ENCODE measurements around the gene ABTB2. TPM values are rescaled to one million over a fixed set of nuclear protein-coding genes. Genes with fewer than 3 reads are reported as not detected.

ABTB2 gene
- total RNA-seq, 1 donor from 2014 or later, result 72.8 TPM

DNA sequence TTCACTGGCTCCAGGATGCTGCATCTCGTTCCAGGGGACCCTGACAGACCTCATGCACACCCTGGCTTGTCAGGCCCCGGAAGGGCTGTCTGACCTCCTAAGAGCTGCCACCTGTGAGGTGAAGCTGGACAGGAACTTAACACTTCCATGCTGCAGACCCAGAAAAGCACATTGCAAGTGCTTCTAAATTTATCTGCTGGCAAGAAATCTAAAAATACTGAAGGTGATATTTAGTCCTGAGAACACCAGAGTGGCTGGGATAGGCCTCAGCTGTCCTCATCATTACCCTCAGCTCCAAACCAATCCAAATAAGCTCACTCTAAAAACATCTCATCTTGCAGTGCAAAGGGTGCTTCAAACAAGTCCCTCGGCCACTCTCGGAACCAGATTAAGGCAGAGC is 46.7 kb downstream of the ABTB2 start:
- TF ChIP-seq, protein P1, sequence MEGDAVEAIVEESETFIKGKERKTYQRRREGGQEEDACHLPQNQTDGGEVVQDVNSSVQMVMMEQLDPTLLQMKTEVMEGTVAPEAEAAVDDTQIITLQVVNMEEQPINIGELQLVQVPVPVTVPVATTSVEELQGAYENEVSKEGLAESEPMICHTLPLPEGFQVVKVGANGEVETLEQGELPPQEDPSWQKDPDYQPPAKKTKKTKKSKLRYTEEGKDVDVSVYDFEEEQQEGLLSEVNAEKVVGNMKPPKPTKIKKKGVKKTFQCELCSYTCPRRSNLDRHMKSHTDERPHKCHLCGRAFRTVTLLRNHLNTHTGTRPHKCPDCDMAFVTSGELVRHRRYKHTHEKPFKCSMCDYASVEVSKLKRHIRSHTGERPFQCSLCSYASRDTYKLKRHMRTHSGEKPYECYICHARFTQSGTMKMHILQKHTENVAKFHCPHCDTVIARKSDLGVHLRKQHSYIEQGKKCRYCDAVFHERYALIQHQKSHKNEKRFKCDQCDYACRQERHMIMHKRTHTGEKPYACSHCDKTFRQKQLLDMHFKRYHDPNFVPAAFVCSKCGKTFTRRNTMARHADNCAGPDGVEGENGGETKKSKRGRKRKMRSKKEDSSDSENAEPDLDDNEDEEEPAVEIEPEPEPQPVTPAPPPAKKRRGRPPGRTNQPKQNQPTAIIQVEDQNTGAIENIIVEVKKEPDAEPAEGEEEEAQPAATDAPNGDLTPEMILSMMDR (IDR thresholded peaks at IDR 0.05; ENCODE audit: unreplicated experiment), result no peak
- DNase-seq (ENCODE audit: low spot score), result no peak
- Mint-ChIP-seq H3K4me1 (ENCODE audit: unreplicated experiment) (peaks cover 37% of the 10 kb centered on the region), H3K9me3 (ENCODE audit: unreplicated experiment) (no peaks in the 10 kb centered on the region), H3K27ac (ENCODE audit: unreplicated experiment) (no peak overlapping the region), H3K36me3 (ENCODE audit: low read depth, unreplicated experiment) (peaks cover 10% of the 10 kb centered on the region), H3K4me3 (ENCODE audit: unreplicated experiment) (no peak overlapping the region), H3K27me3 (ENCODE audit: unreplicated experiment) (peaks cover 11% of the 10 kb centered on the region)

DNA sequence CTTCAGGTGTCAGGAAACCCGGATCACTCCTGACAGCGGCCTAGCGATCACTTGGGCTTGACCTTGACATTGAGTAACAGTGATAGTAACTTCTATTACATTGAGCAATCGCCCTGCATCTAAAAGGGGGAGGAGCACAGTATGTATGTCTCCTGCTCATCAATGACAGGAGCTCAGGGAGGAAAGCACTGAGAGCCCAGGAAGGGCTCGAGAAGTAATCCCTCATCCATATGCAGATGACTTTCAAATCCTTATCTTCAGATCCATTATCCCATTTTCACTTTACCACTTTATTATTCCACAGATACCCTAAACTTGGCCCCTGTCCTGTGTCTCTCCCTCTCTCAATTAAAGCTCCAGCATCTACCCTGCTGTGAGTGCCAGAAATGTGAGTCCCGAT is 47.8 kb downstream of the ABTB2 start:
- peaks cover 11% of the 10 kb centered on the region for H3K27me3 Mint-ChIP-seq (ENCODE audit: unreplicated experiment)
- DNase-seq (ENCODE audit: low spot score), result no peak
- H3K36me3 Mint-ChIP-seq (ENCODE audit: low read depth, unreplicated experiment), result peaks cover 10% of the 10 kb centered on the region
- H3K9me3 Mint-ChIP-seq (ENCODE audit: unreplicated experiment), result no peaks in the 10 kb centered on the region
- peaks cover 45% of the 10 kb centered on the region for H3K4me1 Mint-ChIP-seq (ENCODE audit: unreplicated experiment)
- TF ChIP-seq, protein P1 (IDR thresholded peaks at IDR 0.05; ENCODE audit: unreplicated experiment), result no peak
- H3K27ac Mint-ChIP-seq (ENCODE audit: unreplicated experiment), result no peak overlapping the region
- H3K4me3 Mint-ChIP-seq (ENCODE audit: unreplicated experiment), result no peak overlapping the region

DNA sequence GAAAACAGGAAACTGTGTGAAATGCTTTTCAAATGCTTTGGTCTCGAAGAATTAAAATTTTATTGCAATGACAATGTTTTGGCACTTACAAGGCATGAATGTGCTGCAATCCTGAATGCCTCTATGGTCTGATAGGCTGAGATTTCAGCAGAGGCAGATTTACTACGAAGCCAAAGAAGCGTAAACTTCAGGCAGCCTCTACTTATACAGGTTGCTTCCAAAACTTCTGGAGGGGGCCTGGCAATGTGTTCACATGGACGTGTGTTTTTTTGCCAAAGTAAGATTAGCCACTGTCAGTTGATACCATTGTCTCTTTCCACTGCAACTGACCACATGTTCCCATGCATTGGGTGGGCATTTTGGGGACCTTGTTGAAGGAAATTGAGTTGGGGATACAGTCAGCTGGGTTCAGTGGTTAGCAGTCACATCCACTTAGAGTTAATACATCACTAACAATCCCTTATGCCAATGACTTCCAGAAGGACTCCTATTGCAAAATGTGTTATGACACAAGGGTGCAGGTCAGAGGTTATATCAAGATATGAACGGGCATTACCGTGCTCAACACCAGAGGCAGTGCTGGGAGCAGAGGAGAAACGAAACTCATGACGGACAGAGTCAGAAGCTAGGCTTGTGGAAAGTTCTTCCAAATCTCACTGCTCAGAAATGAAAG is 48.8 kb downstream of the ABTB2 start:
- TF ChIP-seq, protein P1 (IDR thresholded peaks at IDR 0.05; ENCODE audit: unreplicated experiment), result no peak
- DNase-seq (ENCODE audit: low spot score), result no peak
- H3K27me3 Mint-ChIP-seq (ENCODE audit: unreplicated experiment), result peaks cover 11% of the 10 kb centered on the region
- H3K27ac Mint-ChIP-seq (ENCODE audit: unreplicated experiment), result peak overlapping the region; percentile 26
- H3K4me3 Mint-ChIP-seq (ENCODE audit: unreplicated experiment), result no peak overlapping the region
- H3K9me3 Mint-ChIP-seq (ENCODE audit: unreplicated experiment), result no peaks in the 10 kb centered on the region
- peaks cover 46% of the 10 kb centered on the region for H3K4me1 Mint-ChIP-seq (ENCODE audit: unreplicated experiment)
- peaks cover 10% of the 10 kb centered on the region for H3K36me3 Mint-ChIP-seq (ENCODE audit: low read depth, unreplicated experiment)

DNA sequence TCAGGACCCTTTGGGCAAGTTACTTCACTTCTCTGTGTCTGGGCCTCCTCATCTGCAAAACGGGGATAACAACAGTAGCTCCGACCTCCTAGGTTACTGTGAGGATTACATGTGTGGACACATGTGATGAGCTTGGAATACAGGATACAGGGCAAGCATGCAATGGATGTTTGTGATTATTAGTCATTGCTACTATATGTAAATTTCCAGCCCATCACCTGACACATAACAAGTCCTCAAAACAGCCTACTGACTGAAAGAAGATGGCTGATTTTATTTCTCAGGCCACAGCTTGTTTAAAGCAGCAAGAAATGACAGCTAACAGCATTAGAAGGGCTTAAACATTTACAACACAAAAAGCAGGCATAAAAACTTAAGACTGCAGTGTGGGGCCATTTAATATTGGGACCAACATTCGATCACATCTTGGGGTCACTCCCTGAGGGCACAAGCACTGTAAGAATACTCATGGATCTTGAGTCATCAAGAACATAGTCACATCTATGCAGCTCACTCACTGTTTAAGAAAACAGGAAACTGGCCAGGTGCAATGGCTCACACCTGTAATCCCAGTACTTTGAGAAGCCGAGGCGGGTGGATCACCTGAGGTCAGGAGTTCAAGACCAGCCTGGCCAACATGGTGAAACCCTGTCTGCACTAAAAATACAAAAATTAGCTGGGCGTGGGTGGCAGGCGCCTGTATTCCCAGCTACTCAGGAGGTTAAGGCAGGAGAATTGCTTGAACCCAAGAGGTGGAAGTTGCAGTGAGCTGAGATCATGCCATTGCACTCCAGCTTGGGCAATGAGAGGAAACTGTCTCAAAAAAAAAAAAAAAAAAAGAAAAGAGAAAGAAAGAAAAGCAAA is 49.5 kb downstream of the ABTB2 start:
- no peak overlapping the region for H3K27ac Mint-ChIP-seq (ENCODE audit: unreplicated experiment)
- DNase-seq (ENCODE audit: low spot score), result no peak
- TF ChIP-seq, protein P1 (IDR thresholded peaks at IDR 0.05; ENCODE audit: unreplicated experiment), result no peak
- H3K36me3 Mint-ChIP-seq (ENCODE audit: low read depth, unreplicated experiment), result peaks cover 10% of the 10 kb centered on the region
- no peak overlapping the region for H3K4me3 Mint-ChIP-seq (ENCODE audit: unreplicated experiment)
- peaks cover 9% of the 10 kb centered on the region for H3K27me3 Mint-ChIP-seq (ENCODE audit: unreplicated experiment)
- peaks cover 48% of the 10 kb centered on the region for H3K4me1 Mint-ChIP-seq (ENCODE audit: unreplicated experiment)
- no peaks in the 10 kb centered on the region for H3K9me3 Mint-ChIP-seq (ENCODE audit: unreplicated experiment)

DNA sequence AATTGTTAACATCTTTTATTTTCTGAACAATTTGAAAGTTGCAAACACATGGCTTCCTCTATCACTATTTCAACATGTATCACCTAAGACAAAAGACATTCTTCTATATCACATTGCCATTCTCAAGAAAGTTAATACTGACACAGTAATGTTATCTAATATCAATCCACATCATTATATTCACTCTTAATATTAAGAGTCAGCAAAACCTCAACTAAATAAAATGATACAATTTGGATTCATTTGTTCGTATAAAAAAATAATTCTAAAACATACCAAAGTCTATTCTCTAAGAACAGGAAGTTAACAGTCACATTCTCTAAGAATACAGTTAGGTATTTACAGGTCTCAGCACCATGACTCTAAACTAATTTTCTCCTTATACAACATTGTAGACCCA is 52.0 kb downstream of the ABTB2 start:
- no peak for DNase-seq (ENCODE audit: low spot score)
- H3K27ac Mint-ChIP-seq (ENCODE audit: unreplicated experiment), result no peak overlapping the region
- H3K4me1 Mint-ChIP-seq (ENCODE audit: unreplicated experiment), result peaks cover 66% of the 10 kb centered on the region
- TF ChIP-seq, protein P1 (IDR thresholded peaks at IDR 0.05; ENCODE audit: unreplicated experiment), result no peak
- peaks cover 9% of the 10 kb centered on the region for H3K27me3 Mint-ChIP-seq (ENCODE audit: unreplicated experiment)
- no peak overlapping the region for H3K4me3 Mint-ChIP-seq (ENCODE audit: unreplicated experiment)
- peaks cover 10% of the 10 kb centered on the region for H3K36me3 Mint-ChIP-seq (ENCODE audit: low read depth, unreplicated experiment)
- no peaks in the 10 kb centered on the region for H3K9me3 Mint-ChIP-seq (ENCODE audit: unreplicated experiment)
